AG04450 (cell line): Measurements from ENCODE around the gene CDKN2C. TPM values are rescaled to one million over a fixed set of nuclear protein-coding genes. Genes with fewer than 3 reads are reported as not detected.

ENCODE experiments used
- CTCF ChIA-PET: fragments of 300-600, 350-600 bp; formaldehyde crosslinking; extraction: SDS; loops from one replicate; lab custom pipeline; 2022; ENCODE audit warnings: antibody characterized with exemption, inconsistent platforms; lab: Charles Lee
- POLR2A ChIA-PET: fragments of 350-600 bp; formaldehyde crosslinking; extraction: SDS; loops from one replicate; lab custom pipeline; 2021; ENCODE audit warnings: antibody characterized with exemption, inconsistent platforms; lab: Yijun Ruan, JAX
- DNase-seq: peaks from one replicate; pipeline ENCODE4 v3.0.0-alpha.2; 2011; ENCODE audit warnings: low read depth, low spot score
- H3K27ac ChIP-seq: one replicate; pipeline ENCODE4 v1.5.1; 2012; ENCODE audit warnings: low read depth, low read length, control low read depth
- H3K27me3 ChIP-seq: one replicate; pipeline ENCODE4 v1.6.0; 2012; ENCODE audit warnings: low read length; ENCODE audit not compliant: control insufficient read depth, insufficient read depth
- H3K4me3 ChIP-seq: 2 replicates; pipeline ENCODE4 v1.5.1; 2011; ENCODE audit warnings: mild to moderate bottlenecking, low read depth, low read length, control low read depth
- H3K9me3 ChIP-seq: 2 replicates; pipeline ENCODE4 v1.5.1; 2012; ENCODE audit warnings: low read length; ENCODE audit not compliant: control insufficient read depth, insufficient read depth
- CTCF ChIP-seq: IDR thresholded peaks from 2 replicates; pipeline ENCODE4 v1.5.1; 2011; ENCODE audit warnings: low read depth, low read length, control low read depth, inconsistent platforms
- polyA plus RNA-seq: library from polyadenylated mRNA; depleted of rRNA; stranded (reverse); fragments of >200 nt; gene quantifications from 2 replicates; pipeline ENCODE4 v1.2.3, GENCODE V29; 2011

Gene CDKN2C
- polyA plus RNA-seq, 1 experiment, result 12.5 TPM

GRCh38 chr1:50955116-50955515 lies 14.9 kb upstream of the CDKN2C start:
- no peaks in the 10 kb centered on the region for H3K27me3 ChIP-seq
- TF ChIP-seq CTCF, result no peak
- DNase-seq, result no peak
- H3K27ac ChIP-seq, result no peak overlapping the region
- H3K4me3 ChIP-seq, result no peak overlapping the region
- H3K9me3 ChIP-seq, result no peaks in the 10 kb centered on the region; the same call in 1 of the 2 replicates
- CTCF ChIA-PET, result interaction anchor here (1.6 kb wide), 1 partner anchor 26 kb away, joined by 4 read pairs; no protein-coding TSS in a partner anchor
- POLR2A ChIA-PET, result no interaction called here

GRCh38 chr1:50959303-50959912 lies 10.6 kb upstream of the CDKN2C start:
- TF ChIP-seq CTCF, result no peak
- no peak for DNase-seq
- Histone ChIP-seq H3K27ac (peak overlapping the region; percentile 33), H3K4me3 (peak overlapping the region; percentile 72), H3K27me3 (no peaks in the 10 kb centered on the region), H3K9me3 (no peaks in the 10 kb centered on the region)
- CTCF ChIA-PET, result interaction anchor here (1.3 kb wide), 1 partner anchor 30 kb away, joined by 10 read pairs; no protein-coding TSS in a partner anchor
- POLR2A ChIA-PET, result no interaction called here

- POLR2A ChIA-PET, result interaction anchor here (1.3 to 2.2 kb wide), 2 partner anchors 9 to 18 kb away, joined by 6 to 7 read pairs; partner anchors contain the start of gene CDKN2C
- CTCF ChIA-PET, result interaction anchor here (0.9 to 1.9 kb wide), 4 partner anchors 8 to 229 kb away, joined by 3 to 14 read pairs (median 6); no protein-coding TSS in a partner anchor
- Histone ChIP-seq H3K9me3 (no peaks in the 10 kb centered on the region), H3K4me3 (peak within 1 kb of the TSS; percentile 72), H3K27ac (peak within 1 kb of the TSS; percentile 33), H3K27me3 (no peaks in the 10 kb centered on the region)
- peak; percentile 25; the same call in 1 of the 2 replicates for TF ChIP-seq CTCF
- peak; percentile 78 for DNase-seq
Observed at GRCh38 chr1:50959913-50960844, 9.9 kb upstream of the CDKN2C start, which contains the start of gene FAF1. TSS of gene FAF1 (minus strand) at chr1:50960267. CDS start at chr1:50959811, 456 bp downstream.

GRCh38 chr1:50964863-50965262 lies 5.2 kb upstream of the CDKN2C start:
- ChIA-PET CTCF (interaction anchor here (0.5 kb wide), 1 partner anchor 93 kb away, joined by 4 read pairs; no protein-coding TSS in a partner anchor), POLR2A (no interaction called here)
- DNase-seq, result no peak
- Histone ChIP-seq H3K4me3 (no peak overlapping the region), H3K9me3 (no peaks in the 10 kb centered on the region), H3K27ac (no peak overlapping the region), H3K27me3 (no peaks in the 10 kb centered on the region)
- TF ChIP-seq CTCF, result no peak
